GM18868 (cell line): ENCODE results near the gene HGS.
A peak's percentile ranks its signal among the peaks of the same experiment; 100 is the strongest.

Experiments used
- ATAC-seq: cut with Tn5 transposase; IDR thresholded peaks from one replicate; pipeline ENCODE4 v1.9.1; 2021; ENCODE audit warnings: mild to moderate bottlenecking, moderate library complexity; ENCODE audit not compliant: unreplicated experiment

The HGS gene

GRCh38 chr17:81703747-81704654 lies 20.2 kb downstream of the HGS start:
- ATAC-seq, result no peak

GRCh38 chr17:81705518-81706231 lies 21.9 kb downstream of the HGS start:
- ATAC-seq, result no peak

- ATAC-seq, result no peak
These were observed 22.4 kb downstream of the HGS start for GRCh38 chr17:81706232-81706611.

GRCh38 chr17:81706757-81707624 lies 23.2 kb downstream of the HGS start:
- no peak for ATAC-seq

GRCh38 chr17:81707725-81708646 lies 24.2 kb downstream of the HGS start:
- ATAC-seq, result no peak

GRCh38 chr17:81708739-81709185 lies 25.0 kb downstream of the HGS start:
- ATAC-seq, result no peak

GRCh38 chr17:81710514-81711308 lies 26.9 kb downstream of the HGS start:
- ATAC-seq, result no peak

- peak; percentile 59 for ATAC-seq
These were observed 28.1 kb downstream of the HGS start, which contains the start of gene SLC25A10 for GRCh38 chr17:81711814-81712467. Gene SLC25A10 (plus strand): TSS chr17:81712284. CDS start chr17:81712427, 143 bp downstream.

GRCh38 chr17:81712468-81713003 lies 28.7 kb downstream of the HGS start:
- peak; percentile 23 for ATAC-seq

GRCh38 chr17:81713004-81713555 lies 29.3 kb downstream of the HGS start:
- no peak for ATAC-seq

- ATAC-seq, result no peak
These were observed 30.0 kb downstream of the HGS start for GRCh38 chr17:81713556-81714411.

GRCh38 chr17:81714412-81715106 lies 30.7 kb downstream of the HGS start:
- ATAC-seq, result no peak

GRCh38 chr17:81715107-81715871 lies 31.5 kb downstream of the HGS start:
- ATAC-seq, result no peak

- ATAC-seq, result no peak
These were observed 32.3 kb downstream of the HGS start for GRCh38 chr17:81715872-81716673.

- no peak for ATAC-seq
These were observed 32.8 kb downstream of the HGS start for GRCh38 chr17:81716674-81716996.
